ENCODE data around the gene NFAM1. TPM values are rescaled to one million over a fixed set of nuclear protein-coding genes. Genes with fewer than 3 reads are reported as not detected.

The NFAM1 gene
- total and polyA plus RNA-seq, 3 donors from 2014 or later: 0.71 to 2.8 (median 1.2) TPM

DNA sequence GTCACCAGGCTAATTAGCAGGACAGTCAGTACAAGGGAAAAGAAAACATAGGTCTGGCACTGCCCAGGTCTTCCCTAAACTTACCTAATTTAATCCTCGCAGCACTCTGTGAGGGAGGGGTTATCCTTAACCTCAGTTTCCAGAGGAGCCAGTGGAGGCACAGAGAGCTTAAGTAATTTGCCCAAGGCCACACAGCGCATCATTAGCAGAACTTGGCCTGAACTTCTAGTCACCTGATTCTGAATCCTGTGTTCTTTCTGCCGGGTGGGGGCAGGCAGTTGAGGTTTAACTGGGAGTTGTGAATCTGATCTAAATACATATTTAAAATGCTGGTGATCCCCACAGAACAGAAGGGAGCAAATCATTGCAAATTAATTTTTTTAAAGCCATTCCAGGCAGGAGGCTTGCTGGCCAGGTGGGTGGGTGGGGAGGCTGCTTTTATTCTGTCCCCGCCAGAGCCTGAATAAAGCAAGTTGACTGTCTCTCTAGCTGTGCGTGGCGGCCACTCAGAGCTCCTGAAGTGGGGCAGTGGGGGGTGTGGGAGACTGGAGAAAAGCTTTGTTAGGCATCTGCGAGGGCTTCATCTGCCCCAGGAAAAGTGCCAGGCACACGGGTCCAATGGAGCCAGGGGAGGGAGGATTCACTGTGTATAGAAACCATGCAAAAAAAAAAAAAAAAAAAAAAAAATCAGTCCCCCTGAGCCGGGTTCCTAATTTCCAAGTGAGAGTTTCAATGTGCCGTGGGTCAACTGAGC lies 66.1 kb downstream of the NFAM1 start:
- no peaks in the 10 kb centered on the region for H3K9me3 ChIP-seq
- intact Hi-C loops (cut with DNase I; ENCODE audit: low total_unique reads): no loop called here
- H3K36me3 ChIP-seq (ENCODE audit: low read depth, missing control alignments): no peaks in the 10 kb centered on the region
- peak; percentile 24 for DNase-seq
- H3K4me1 ChIP-seq: peaks cover 31% of the 10 kb centered on the region
- no peak for TF ChIP-seq POLR2A (IDR thresholded peaks at IDR 0.05)
- no peak for TF ChIP-seq CTCF (IDR thresholded peaks at IDR 0.05)
- WGBS, 2 donors: 58 to 64% methylated on average over 10 of the region's 10 CpGs
- H3K4me3 ChIP-seq: no peak overlapping the region
- no peak overlapping the region for H3K27ac ChIP-seq
- H3K27me3 ChIP-seq: no peaks in the 10 kb centered on the region

DNA sequence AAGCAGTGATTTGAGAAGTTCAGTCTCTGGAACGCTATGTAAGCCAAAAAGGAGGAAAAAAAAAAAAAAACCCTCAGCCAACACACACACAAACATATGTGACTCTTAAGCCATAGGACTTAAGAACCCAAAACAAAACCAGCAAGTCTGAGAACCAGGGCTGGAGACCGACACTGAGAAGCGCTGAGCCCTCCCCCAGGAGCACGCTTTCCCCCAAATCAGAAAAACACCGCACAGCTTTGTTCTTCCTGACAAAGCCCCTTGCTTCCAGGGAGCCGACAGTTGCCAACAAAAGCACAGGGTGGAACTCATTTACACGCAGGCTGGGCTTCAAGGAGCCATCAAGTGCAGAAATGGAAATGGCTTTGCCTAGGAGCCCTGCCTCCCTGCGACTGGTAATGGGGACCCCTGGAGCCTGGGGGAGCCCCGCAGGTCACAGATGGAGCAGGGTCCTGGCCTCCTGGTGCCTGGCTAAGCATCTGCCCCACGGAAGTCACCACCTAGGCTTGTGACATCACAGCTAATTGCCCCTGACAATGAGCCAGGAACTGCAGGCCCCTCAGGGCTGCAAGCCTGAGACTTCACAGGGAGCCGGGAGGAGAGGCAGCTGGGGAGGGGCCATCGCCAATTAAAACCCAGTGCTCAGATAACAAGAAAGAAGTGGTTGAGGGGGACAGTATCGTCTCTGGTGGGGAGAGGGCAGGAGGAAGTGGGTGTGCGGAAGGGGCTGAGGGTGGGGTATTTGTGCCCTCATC lies 66.9 kb downstream of the NFAM1 start:
- TF ChIP-seq CTCF (IDR thresholded peaks at IDR 0.05) (no peak), POLR2A (IDR thresholded peaks at IDR 0.05) (no peak)
- Histone ChIP-seq H3K4me3 (no peak overlapping the region), H3K27me3 (no peaks in the 10 kb centered on the region), H3K36me3 (ENCODE audit: low read depth, missing control alignments) (no peaks in the 10 kb centered on the region), H3K9me3 (no peaks in the 10 kb centered on the region), H3K27ac (peak overlapping the region in 1 of 2 donors; percentile 38), H3K4me1 (peaks cover 31% of the 10 kb centered on the region)
- intact Hi-C loops (cut with DNase I; ENCODE audit: low total_unique reads): no loop called here
- WGBS, 2 donors: 23 to 35% methylated on average over 10 to 14 of the region's 14 CpGs
- peak; percentile 37 for DNase-seq

DNA sequence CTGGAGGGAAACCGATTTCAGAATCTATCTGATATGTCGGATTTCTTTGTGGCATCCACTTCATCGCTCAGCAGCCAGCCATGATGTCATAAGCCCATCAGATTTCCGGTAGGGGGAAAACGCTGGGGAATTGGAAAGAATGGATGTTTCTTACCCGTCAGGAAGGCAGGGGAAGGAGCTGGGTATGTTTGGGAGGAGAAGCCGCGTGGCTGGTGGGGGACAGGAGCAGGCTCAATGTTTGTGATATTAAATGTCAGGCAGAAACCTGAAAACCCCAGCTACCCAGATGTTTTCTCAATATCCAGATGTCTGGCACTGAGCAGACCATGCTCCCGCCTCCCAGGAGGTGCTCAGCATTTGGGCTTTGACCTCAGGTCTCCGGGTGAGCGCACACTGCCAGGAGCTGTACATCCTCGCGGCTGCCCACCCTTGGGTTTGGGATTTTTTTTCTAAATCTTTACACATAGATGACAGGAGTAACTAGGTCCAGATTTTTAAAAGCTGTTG lies 67.5 kb downstream of the NFAM1 start:
- no peaks in the 10 kb centered on the region for H3K36me3 ChIP-seq (ENCODE audit: low read depth, missing control alignments)
- no peaks in the 10 kb centered on the region for H3K27me3 ChIP-seq
- intact Hi-C loops (cut with DNase I; ENCODE audit: low total_unique reads): no loop called here
- H3K27ac ChIP-seq: no peak overlapping the region
- no peak overlapping the region for H3K4me3 ChIP-seq
- H3K4me1 ChIP-seq: peaks cover 31% of the 10 kb centered on the region
- 37 to 44% methylated on average over 12 to 13 of the region's 13 CpGs for WGBS, 2 donors
- DNase-seq: no peak
- H3K9me3 ChIP-seq: no peaks in the 10 kb centered on the region
- TF ChIP-seq POLR2A (IDR thresholded peaks at IDR 0.05) (no peak), CTCF (IDR thresholded peaks at IDR 0.05) (no peak)

DNA sequence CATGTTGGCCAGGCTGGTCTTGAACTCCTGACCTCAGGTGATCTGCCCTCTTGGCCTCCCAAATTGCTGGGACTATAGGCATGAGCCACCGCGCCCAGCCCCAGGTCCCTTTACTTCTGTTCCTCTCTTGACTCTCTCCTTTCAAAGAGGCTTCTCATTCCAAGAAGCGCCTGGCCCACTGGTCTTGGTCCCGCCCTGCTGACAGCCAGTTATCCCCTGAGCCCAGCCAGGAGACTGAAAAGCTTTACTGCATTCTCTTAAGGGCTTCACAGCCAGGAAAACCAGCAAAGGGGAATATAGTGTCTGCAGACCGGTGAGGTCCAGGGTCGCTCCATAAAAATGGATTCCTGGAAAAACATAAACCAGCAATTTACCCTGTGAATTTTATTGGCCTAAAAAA lies 68.3 kb downstream of the NFAM1 start:
- Histone ChIP-seq H3K27ac (no peak overlapping the region), H3K27me3 (no peaks in the 10 kb centered on the region), H3K4me3 (no peak overlapping the region), H3K4me1 (peaks cover 28% of the 10 kb centered on the region), H3K36me3 (ENCODE audit: low read depth, missing control alignments) (no peaks in the 10 kb centered on the region), H3K9me3 (no peaks in the 10 kb centered on the region)
- WGBS, 2 donors: 92 to 95% methylated on average over 6 of the region's 6 CpGs
- DNase-seq: no peak
- TF ChIP-seq CTCF (IDR thresholded peaks at IDR 0.05) (no peak), POLR2A (IDR thresholded peaks at IDR 0.05) (no peak)
- intact Hi-C loops (cut with DNase I; ENCODE audit: low total_unique reads): no loop called here
